Measurements from ENCODE around the gene RGS16. TPM values are rescaled to one million over a fixed set of nuclear protein-coding genes. Genes with fewer than 3 reads are reported as not detected.

Gene RGS16
- total and polyA plus RNA-seq, 2 of the 13 experiments (the other 11 are each of a cell fraction or from before 2014, with no cell fraction given) = not detected

GRCh38 chr1:182631954-182632353, 27.8 kb upstream of the RGS16 start:
- in situ Hi-C loops (cut with HindIII; ENCODE audit: extremely low pct_ligation_motif_present, low pct_unique_long_range_greater_than_20kb) (no loop called here), intact Hi-C loops (cut with micrococcal nuclease; ENCODE audit: unreplicated experiment) (loop anchor here (10.0 kb wide), 1 partner anchor 1473 kb away; no protein-coding TSS in a partner anchor)
- Histone ChIP-seq H3K27me3 (ENCODE audit: control insufficient read depth in 1 of 2, insufficient read depth in 2 of 2, low read length in 2 of 2) (peaks cover 0 to 8% of the 10 kb centered on the region in 2 experiments; a peak in 1 of 5 replicates), H4K20me1 (ENCODE audit: insufficient read depth, low read length) (no peaks in the 10 kb centered on the region), H3K9ac (ENCODE audit: insufficient read depth, low read depth, low read length) (no peak overlapping the region), H3K9me3 (ENCODE audit: low read length) (no peaks in the 10 kb centered on the region), H3K27ac (ENCODE audit: extremely low read length, insufficient read depth, low read length) (no peak overlapping the region), H3K4me2 (ENCODE audit: low read depth, low read length) (no peak overlapping the region), H2AFZ (ENCODE audit: low read length) (no peak overlapping the region), H3K4me3 (replicated peaks in 1 of 3; ENCODE audit: insufficient read depth in 1 of 3, low read depth in 2 of 3, low read length in 3 of 3) (no peak overlapping the region), H3K4me1 (ENCODE audit: insufficient read depth, low read length) (no peaks in the 10 kb centered on the region), H3K79me2 (ENCODE audit: insufficient read depth, low read length) (no peaks in the 10 kb centered on the region), H3K36me3 (replicated peaks in 1 of 2; ENCODE audit: control insufficient read depth in 1 of 2, insufficient read depth in 2 of 2, low read length in 2 of 2) (no peaks in the 10 kb centered on the region)
- ChIA-PET CTCF (ENCODE audit: low intra/inter-chr PET ratio, low total read pairs) (no interaction called here), POLR2A (no interaction called here)
- no peak for DNase-seq (ENCODE audit: low spot score)
- no TSS peak for BruUV-seq (replicated peaks)
- FAIRE-seq = no peak
- ATAC-seq = no peak
- 29% methylated on average over 1 of the region's 1 CpG for WGBS (ENCODE audit: low lambda C conversion rate)
- no peak for TF ChIP-seq HMGXB3 (CRISPR knock-in tag; IDR thresholded peaks at IDR 0.05; ENCODE audit: borderline replicate concordance)
- TF ChIP-seq ZNF629 (CRISPR knock-in tag; conservative IDR thresholded peaks at IDR 0.05) = 0 out of 2 replicates have a peak, but pooled peaks have one; percentile 23
- TF ChIP-seq SETDB1 (CRISPR knock-in tag; IDR thresholded peaks at IDR 0.05; ENCODE audit: borderline replicate concordance) = no peak
- no peak for TF ChIP-seq WIZ (CRISPR knock-in tag; IDR thresholded peaks at IDR 0.05)
- TF ChIP-seq ZNF121 (CRISPR knock-in tag; IDR thresholded peaks at IDR 0.05) = no peak
- TF ChIP-seq ATF3 (CRISPR knock-in tag; IDR thresholded peaks at IDR 0.05) = no peak
- no peak for TF ChIP-seq SNAPC2 (CRISPR knock-in tag; IDR thresholded peaks at IDR 0.05)
- no peak for TF ChIP-seq ZBTB33 (CRISPR knock-in tag; IDR thresholded peaks at IDR 0.05)
